PFSK-1 (cell line): ENCODE data around the gene TTC19.

ENCODE experiments used
- FOXP2 ChIP-seq: optimal IDR thresholded peaks from 2 replicates; pipeline ENCODE3; 2011; ENCODE audit warnings: borderline replicate concordance, control low read depth, inconsistent platforms; ENCODE audit not compliant: insufficient read depth; ENCODE audit errors: extremely low read length, extremely low read depth
- POLR2AphosphoS5 ChIP-seq: IDR thresholded peaks from 2 replicates; pipeline ENCODE4 v1.6.1; 2012; ENCODE audit warnings: low read depth, mild to moderate bottlenecking, control low read depth, low read length, moderate library complexity
- SIN3A ChIP-seq: IDR thresholded peaks from 2 replicates; pipeline ENCODE4 v1.6.1; 2012; ENCODE audit warnings: mild to moderate bottlenecking, low read length, moderate library complexity, borderline replicate concordance; ENCODE audit not compliant: insufficient read depth
- TAF1 ChIP-seq: IDR thresholded peaks from 2 replicates; pipeline ENCODE4 v1.6.1; 2012; ENCODE audit warnings: low read length, control low read depth, borderline replicate concordance; ENCODE audit not compliant: insufficient read depth
- TF ChIP-seq, protein P1 (sequence below), 2 experiments: IDR thresholded peaks; 2 replicates each; pipeline versions ENCODE4 v1.6.1 to v1.8.0; 2011 to 2012; ENCODE audit warnings: low read depth in 2 of 2, low read length in 2 of 2, control low read depth in 1 of 2, inconsistent platforms in 1 of 2, mild to moderate bottlenecking in 1 of 2, moderate library complexity in 1 of 2; ENCODE audit not compliant: insufficient read depth in 1 of 2

TTC19 gene

DNA sequence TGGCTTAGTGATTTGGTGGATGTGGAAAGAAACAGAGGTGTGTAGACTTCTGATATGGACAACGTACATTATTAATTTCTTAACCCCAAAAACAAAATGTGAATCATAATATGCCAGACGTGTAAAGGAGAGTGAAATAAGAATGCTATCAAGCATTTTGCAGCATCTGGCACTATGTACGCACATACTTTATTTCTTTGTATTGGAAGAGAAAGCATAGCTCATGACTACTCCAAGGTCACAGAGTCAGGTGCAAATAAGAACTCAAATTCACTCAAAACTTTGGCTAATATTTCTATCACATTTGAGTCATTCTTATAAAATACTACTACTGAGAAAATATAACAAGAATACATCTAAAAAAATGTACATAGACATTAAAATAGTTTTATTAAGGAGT is 74.8 kb downstream of the TTC19 start:
- TF ChIP-seq POLR2AphosphoS5 (no peak), TAF1 (no peak), FOXP2 (no peak), SIN3A (no peak)
- TF ChIP-seq, protein P1, sequence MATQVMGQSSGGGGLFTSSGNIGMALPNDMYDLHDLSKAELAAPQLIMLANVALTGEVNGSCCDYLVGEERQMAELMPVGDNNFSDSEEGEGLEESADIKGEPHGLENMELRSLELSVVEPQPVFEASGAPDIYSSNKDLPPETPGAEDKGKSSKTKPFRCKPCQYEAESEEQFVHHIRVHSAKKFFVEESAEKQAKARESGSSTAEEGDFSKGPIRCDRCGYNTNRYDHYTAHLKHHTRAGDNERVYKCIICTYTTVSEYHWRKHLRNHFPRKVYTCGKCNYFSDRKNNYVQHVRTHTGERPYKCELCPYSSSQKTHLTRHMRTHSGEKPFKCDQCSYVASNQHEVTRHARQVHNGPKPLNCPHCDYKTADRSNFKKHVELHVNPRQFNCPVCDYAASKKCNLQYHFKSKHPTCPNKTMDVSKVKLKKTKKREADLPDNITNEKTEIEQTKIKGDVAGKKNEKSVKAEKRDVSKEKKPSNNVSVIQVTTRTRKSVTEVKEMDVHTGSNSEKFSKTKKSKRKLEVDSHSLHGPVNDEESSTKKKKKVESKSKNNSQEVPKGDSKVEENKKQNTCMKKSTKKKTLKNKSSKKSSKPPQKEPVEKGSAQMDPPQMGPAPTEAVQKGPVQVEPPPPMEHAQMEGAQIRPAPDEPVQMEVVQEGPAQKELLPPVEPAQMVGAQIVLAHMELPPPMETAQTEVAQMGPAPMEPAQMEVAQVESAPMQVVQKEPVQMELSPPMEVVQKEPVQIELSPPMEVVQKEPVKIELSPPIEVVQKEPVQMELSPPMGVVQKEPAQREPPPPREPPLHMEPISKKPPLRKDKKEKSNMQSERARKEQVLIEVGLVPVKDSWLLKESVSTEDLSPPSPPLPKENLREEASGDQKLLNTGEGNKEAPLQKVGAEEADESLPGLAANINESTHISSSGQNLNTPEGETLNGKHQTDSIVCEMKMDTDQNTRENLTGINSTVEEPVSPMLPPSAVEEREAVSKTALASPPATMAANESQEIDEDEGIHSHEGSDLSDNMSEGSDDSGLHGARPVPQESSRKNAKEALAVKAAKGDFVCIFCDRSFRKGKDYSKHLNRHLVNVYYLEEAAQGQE (IDR thresholded peaks at IDR 0.05; ENCODE audit: insufficient read depth in 1 of 2, low read depth in 2 of 2, low read length in 2 of 2) = no peak

DNA sequence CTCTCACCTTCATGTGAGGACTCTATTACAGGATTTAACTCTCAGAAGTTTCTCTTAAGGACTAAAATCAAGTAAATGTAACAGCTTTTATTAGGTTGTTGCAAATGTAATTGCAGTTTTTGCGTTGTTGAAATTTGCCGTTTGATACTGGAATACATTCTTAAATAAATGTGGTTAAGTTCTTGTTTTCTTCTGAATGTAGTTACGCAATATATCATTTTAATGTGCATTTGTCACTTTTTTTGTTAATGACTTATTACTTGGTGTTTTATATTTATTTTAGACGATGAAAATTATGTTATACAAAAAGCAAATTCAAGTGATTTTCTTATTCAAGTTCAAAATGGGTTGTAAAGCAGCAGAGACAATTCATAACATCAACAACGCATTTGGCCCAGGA is 76.3 kb downstream of the TTC19 start:
- TF ChIP-seq POLR2AphosphoS5 (no peak), TAF1 (no peak), FOXP2 (no peak), SIN3A (no peak)
- TF ChIP-seq, protein P1 (IDR thresholded peaks at IDR 0.05; ENCODE audit: insufficient read depth in 1 of 2, low read depth in 2 of 2, low read length in 2 of 2) = no peak
